Prostate gland (tissue), 2 donors: ENCODE data around the gene ASCC2. TPM values are rescaled to one million over a fixed set of nuclear protein-coding genes. Genes with fewer than 3 reads are reported as not detected.

Experiments used
- DNase-seq: peaks from one replicate; pipeline ENCODE4 v3.0.0-alpha.2; 2019; ENCODE audit warnings: low spot score
- H3K27ac ChIP-seq, 2 donors: fragments of 200-600 bp; sonication (generic); 2 replicates each; pipeline ENCODE4 v1.5.1; 2017 to 2019
- H3K27me3 ChIP-seq: fragments of 200-600 bp; sonication (generic); replicated peaks from 2 replicates; pipeline ENCODE4 v1.5.1; 2019; ENCODE audit not compliant: insufficient read depth
- H3K36me3 ChIP-seq, 2 donors: fragments of 200-600 bp; sonication (generic); 1 replicate in 1 of 2; 2 replicates in 1 of 2; pipeline versions ENCODE4 v1.5.1 to v1.8.1; 2017 to 2019
- H3K4me1 ChIP-seq: fragments of 200-600 bp; sonication (generic); replicated peaks from 2 replicates; pipeline ENCODE4 v1.5.1; 2019
- H3K4me3 ChIP-seq, 2 donors: fragments of 200-600 bp; sonication (generic); 2 replicates each; pipeline ENCODE4 v1.5.1; 2017 to 2019
- H3K9me3 ChIP-seq: fragments of 200-600 bp; sonication (generic); 2 replicates; pipeline ENCODE4 v1.5.1; 2017
- CTCF ChIP-seq, 4 experiments: fragments of 200-600 bp in 2 of 4; fragments of 450-650 bp in 2 of 4; sonication (generic) in 2 of 4; IDR thresholded peaks; 1 replicate in 3 of 4; 2 replicates in 1 of 4; pipeline ENCODE4 v1.5.1; 2016 to 2019; ENCODE audit warnings: antibody characterized with exemption in 4 of 4, mild to moderate bottlenecking in 2 of 4, moderate library complexity in 2 of 4
- POLR2A ChIP-seq: fragments of 450-650 bp; IDR thresholded peaks from one replicate; pipeline ENCODE4 v1.6.1; 2016; ENCODE audit warnings: antibody characterized with exemption, mild to moderate bottlenecking
- POLR2AphosphoS5 ChIP-seq: sonication (generic); formaldehyde crosslinking; IDR thresholded peaks from one replicate; pipeline ENCODE4 v1.6.1; 2017; ENCODE audit warnings: antibody characterized with exemption
- WGBS: methylation state at CpG from one replicate; pipeline ENCODE4 v1.1.5; 2018; 5-methylcytosine and 5-hydroxymethylcytosine counted together
- intact Hi-C: fragments of 100-400 bp; cut with DNase I; formaldehyde crosslinking; loops from one replicate; pipeline ENCODE4 v1.14.2; 2022
- total RNA-seq, 2 donors: library from RNA; depleted of rRNA; stranded (reverse); fragments of >200 nt; gene quantifications; one replicate each; pipeline ENCODE4 v1.1.0, GENCODE V29; 2016

ASCC2 gene
- total RNA-seq, 2 donors from 2014 or later: 42.5 to 82.6 TPM

GRCh38 chr22:29780748-29781676 lies 57.1 kb downstream of the ASCC2 start:
- Histone ChIP-seq H3K4me1 (peaks cover 6% of the 10 kb centered on the region), H3K27ac (peak overlapping the region in 1 of 2 donors; percentile 62), H3K4me3 (no peak overlapping the region), H3K27me3 (no peaks in the 10 kb centered on the region), H3K9me3 (no peaks in the 10 kb centered on the region), H3K36me3 (no peaks in the 10 kb centered on the region)
- intact Hi-C loops: no loop called here
- no peak for DNase-seq
- WGBS: 53% methylated on average over 8 of the region's 8 CpGs
- TF ChIP-seq CTCF (IDR thresholded peaks at IDR 0.05): no peak

GRCh38 chr22:29780220-29780619 lies 57.9 kb downstream of the ASCC2 start:
- no peaks in the 10 kb centered on the region for H3K36me3 ChIP-seq
- H3K27me3 ChIP-seq: no peaks in the 10 kb centered on the region
- H3K27ac ChIP-seq: no peak overlapping the region
- TF ChIP-seq POLR2AphosphoS5 (no peak), CTCF (IDR thresholded peaks at IDR 0.05) (no peak), POLR2A (no peak)
- no peaks in the 10 kb centered on the region for H3K9me3 ChIP-seq
- 93% methylated on average over 5 of the region's 5 CpGs for WGBS
- peaks cover 6% of the 10 kb centered on the region for H3K4me1 ChIP-seq
- no peak overlapping the region for H3K4me3 ChIP-seq
- intact Hi-C loops: no loop called here
- no peak for DNase-seq

- H3K4me1 ChIP-seq: peaks cover 8% of the 10 kb centered on the region
- no peak for DNase-seq
- TF ChIP-seq POLR2A: no peak
- H3K4me3 ChIP-seq: no peak overlapping the region
- WGBS: 68% methylated on average over 2 of the region's 2 CpGs
- no peaks in the 10 kb centered on the region for H3K27me3 ChIP-seq
- no peaks in the 10 kb centered on the region for H3K9me3 ChIP-seq
- no peak overlapping the region for H3K27ac ChIP-seq
- peaks cover 4 to 6% of the 10 kb centered on the region in 2 donors for H3K36me3 ChIP-seq
- intact Hi-C loops: no loop called here
These were observed 64.8 kb downstream of the ASCC2 start for GRCh38 chr22:29773233-29773632.

- Histone ChIP-seq H3K4me3 (no peak overlapping the region), H3K9me3 (no peaks in the 10 kb centered on the region), H3K27me3 (no peaks in the 10 kb centered on the region), H3K27ac (no peak overlapping the region), H3K36me3 (peaks cover 4 to 6% of the 10 kb centered on the region in 2 donors), H3K4me1 (peaks cover 11% of the 10 kb centered on the region)
- TF ChIP-seq POLR2AphosphoS5 (peak; percentile 13), POLR2A (no peak), CTCF (IDR thresholded peaks at IDR 0.05) (peak in 2 of 4 experiments; percentile 33 to 40)
- WGBS: 47% methylated on average over 5 of the region's 5 CpGs
- no peak for DNase-seq
- intact Hi-C loops: no loop called here
These were observed 65.9 kb downstream of the ASCC2 start for GRCh38 chr22:29772170-29772641.

GRCh38 chr22:29769723-29770321 lies 68.3 kb downstream of the ASCC2 start:
- no peak for TF ChIP-seq POLR2AphosphoS5
- TF ChIP-seq POLR2A: no peak
- no peak for TF ChIP-seq CTCF (IDR thresholded peaks at IDR 0.05)
- Histone ChIP-seq H3K4me1 (peaks cover 11% of the 10 kb centered on the region), H3K9me3 (no peaks in the 10 kb centered on the region), H3K27me3 (no peaks in the 10 kb centered on the region), H3K27ac (no peak overlapping the region), H3K36me3 (peaks cover 4 to 6% of the 10 kb centered on the region in 2 donors), H3K4me3 (no peak overlapping the region)
- no peak for DNase-seq
- 72% methylated on average over 2 of the region's 2 CpGs for WGBS
- intact Hi-C loops: loop anchor here (10.0 kb wide), 1 partner anchor 115 kb away; the partner anchor contains the start of gene MTMR3
